Suppressor macrophage (primary cell): ENCODE data around the gene FAM98B.
"Not testable (repeated sequence)": the region's sequence is repeated elsewhere in the genome, so short reads cannot be mapped to it uniquely, and the experiment has no call there.

Experiments
- DNase-seq, 4 experiments: peaks; one replicate each; pipeline ENCODE4 v3.0.0-alpha.2; 2020 to 2022
- total RNA-seq, 17 experiments: gene quantifications; one replicate each; lab custom pipeline; 2026; ENCODE audit warnings: mixed read lengths in 6 of 17, inconsistent platforms in 3 of 17; lab: John Stamatoyannopoulos, UW

Gene FAM98B
- 4.0 to 31.2 (median 11.9) reads per million in 17 experiments for total RNA-seq

DNA sequence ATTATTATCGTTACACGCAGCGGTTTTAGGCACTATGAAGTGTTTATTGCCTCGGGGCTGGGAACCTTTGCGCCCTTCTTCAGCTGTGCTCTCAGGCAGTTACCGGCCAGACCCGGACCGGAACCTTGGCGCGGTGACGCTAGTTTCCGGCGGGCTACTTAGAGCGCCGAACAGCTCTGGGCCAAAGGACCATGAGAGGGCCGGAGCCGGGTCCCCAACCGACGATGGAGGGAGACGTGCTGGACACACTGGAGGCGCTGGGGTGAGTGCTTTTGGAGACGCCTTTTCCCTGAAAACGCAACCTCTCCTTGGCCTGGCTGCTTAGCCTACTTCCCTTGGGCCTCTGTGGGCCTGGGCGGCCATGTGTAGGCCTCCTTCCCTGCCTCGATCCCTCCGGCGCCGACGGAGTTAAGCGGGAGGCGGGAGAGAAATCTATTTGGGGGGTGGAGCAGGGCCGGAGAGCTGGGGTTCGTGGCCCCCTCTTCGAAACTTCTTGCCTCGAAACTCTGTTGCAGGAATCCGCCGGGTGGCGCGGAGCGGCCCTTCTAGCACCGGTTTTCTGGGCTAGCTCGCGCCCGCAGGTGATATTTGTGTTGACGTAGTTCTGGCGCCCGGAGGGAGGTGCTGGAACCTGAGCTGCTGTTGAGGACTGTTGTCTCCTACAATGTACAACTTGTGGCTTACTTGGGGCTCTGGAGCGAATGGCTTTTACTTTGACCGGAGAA is at the start of gene FAM98B:
TSS of gene FAM98B (plus strand) at position 157 of the 725 bp plus-strand sequence. CDS start at position 192, 35 bp downstream.
- peak; percentile 88 to 97 (median 92) for DNase-seq

- DNase-seq: no peak
Measured at GRCh38 chr15:38406436-38406835, 47.5 kb upstream of the FAM98B start.

DNA sequence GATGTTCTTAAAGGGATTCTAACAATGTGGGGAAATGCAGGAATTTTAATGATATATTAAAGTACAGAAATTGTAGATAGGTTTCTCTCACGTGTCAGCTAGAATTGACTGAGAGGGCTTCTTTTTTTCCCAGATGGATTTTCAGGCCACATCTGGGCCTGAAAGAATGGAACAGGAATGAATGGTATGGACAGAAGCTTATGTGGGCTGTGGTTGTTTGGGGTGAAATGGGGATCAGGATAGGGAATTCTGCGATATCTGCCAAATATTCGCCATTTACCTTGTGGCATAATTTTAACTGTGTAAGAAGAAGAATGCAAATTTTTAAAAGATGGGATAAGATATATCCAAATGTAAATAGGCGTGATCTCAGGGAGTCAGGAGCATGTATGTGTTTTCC is 45.4 kb upstream of the FAM98B start:
- no peak for DNase-seq

DNA sequence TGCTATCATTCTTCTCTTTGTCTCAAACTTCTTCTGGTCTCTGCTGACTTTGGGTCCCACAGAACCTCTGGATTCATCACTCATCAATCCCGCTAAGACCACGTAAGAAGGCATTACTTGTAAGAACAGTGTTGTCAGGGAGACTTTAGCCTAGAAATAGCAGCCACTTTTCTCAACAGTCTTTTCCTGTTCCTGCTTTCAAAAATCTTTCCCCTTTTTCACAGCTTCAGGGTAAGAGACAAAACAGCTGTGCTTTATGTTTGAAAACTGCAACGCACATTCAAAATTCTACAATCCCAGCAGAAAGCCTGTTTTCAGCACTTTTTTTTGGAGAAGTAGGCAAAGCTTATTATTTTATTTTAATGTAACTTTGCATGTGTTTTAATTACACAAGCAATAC is 42.0 kb upstream of the FAM98B start:
- DNase-seq: peak; percentile 43 to 83 (median 64)

GRCh38 chr15:38412466-38412865 is 41.5 kb upstream of the FAM98B start:
- DNase-seq: no peak

DNA sequence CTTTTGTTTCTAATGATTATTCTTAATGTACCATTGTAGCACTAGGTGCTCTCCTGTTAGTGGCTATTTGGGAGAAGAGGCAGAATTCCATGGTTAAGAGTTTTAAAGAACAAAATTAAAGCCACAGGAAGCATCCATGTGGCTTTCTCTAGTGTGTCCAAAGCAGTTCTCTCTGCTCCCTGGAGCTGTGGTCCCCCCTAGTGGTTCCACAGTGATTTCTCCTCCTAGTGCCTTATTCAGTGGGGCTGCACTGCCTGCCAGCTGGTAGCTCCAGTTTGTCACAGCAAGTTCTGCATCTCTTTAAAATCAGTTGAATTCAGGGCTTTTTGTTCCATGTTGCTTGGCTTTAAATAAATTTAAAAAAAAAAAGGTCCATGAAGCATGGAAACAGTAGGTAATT is 39.6 kb upstream of the FAM98B start:
- DNase-seq: peak; percentile 70 to 84 (median 82)

DNA sequence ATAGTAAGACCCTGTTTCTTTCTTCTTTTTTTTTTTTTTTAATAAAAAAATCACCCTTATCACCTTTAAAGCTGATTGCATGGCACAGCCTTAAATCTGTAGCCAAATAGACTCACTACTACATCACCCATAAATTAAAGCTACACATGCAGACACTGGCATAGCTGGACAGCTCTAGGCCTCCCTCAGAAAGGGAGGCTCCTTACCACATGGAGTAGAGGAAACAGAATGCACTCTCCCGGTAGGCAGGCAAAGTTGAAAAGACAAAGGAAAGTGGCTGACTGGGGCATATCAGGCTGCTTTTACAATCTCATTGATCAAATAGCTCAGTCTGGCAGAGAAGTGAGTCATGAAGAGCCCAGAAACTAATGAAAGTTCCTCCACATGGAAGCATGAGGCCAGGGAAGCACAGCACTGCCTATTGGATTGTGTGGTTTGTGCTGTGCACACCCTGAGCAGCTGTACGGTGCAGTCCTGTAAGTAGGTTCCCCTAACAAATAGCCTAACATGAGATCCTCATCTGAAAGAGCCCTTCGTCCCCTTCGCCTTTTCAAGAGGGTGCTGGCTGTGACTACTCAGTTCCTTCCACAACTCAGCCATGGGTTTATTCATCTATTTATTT is 32.7 kb upstream of the FAM98B start:
- no peak for DNase-seq

DNA sequence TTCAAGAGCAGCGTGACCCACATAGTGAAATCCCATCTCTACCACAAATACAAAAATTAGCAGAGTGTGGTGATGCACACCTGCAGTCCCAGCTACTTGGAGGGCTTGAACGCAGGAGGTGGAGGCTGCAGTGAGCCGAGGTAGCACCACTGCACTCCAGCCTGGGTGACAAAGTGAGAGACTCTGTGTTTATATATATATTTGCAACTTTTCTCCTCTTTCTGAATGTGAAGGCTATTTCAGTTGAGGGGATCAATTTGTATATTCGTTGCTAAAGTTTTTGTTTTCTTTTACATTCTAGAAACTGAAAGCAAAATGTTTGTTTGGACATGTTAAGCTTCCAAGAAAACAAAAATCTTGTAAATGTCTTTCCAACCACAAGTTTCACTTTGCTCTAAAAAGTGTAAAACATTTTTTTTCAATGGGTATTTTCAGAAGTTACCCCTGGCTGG is 29.8 kb upstream of the FAM98B start:
- DNase-seq: no peak

- no peak for DNase-seq
Measured at GRCh38 chr15:38425269-38425668, 28.7 kb upstream of the FAM98B start.

GRCh38 chr15:38427380-38427779 is 26.5 kb upstream of the FAM98B start:
- DNase-seq: no peak

- DNase-seq: no peak
Measured at GRCh38 chr15:38430106-38430760, 23.7 kb upstream of the FAM98B start.

GRCh38 chr15:38436993-38437392 is 16.9 kb upstream of the FAM98B start:
- no peak for DNase-seq

DNA sequence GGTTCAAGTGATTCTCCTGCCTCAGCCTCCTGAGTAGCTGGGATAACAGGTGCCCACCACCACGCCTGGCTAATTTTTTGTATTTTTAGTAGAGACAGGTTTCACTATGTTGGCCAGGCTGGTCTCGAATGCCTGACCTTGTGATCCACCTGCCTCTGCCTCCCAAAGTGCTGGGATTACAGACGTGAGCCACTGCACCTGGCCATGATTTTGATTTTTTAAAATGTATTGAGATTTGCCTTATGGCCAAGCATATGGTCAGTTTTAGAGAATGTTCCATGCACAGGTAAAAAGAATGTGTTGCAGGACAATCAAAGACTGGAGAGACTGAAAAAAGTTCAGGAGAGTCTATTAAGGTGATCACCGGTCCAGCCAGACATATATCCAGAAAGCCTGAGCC is 16.3 kb upstream of the FAM98B start:
- DNase-seq: not testable (repeated sequence)

- DNase-seq: peak; percentile 72 to 90 (median 86)
Measured at GRCh38 chr15:38438031-38438986, 15.6 kb upstream of the FAM98B start.

DNA sequence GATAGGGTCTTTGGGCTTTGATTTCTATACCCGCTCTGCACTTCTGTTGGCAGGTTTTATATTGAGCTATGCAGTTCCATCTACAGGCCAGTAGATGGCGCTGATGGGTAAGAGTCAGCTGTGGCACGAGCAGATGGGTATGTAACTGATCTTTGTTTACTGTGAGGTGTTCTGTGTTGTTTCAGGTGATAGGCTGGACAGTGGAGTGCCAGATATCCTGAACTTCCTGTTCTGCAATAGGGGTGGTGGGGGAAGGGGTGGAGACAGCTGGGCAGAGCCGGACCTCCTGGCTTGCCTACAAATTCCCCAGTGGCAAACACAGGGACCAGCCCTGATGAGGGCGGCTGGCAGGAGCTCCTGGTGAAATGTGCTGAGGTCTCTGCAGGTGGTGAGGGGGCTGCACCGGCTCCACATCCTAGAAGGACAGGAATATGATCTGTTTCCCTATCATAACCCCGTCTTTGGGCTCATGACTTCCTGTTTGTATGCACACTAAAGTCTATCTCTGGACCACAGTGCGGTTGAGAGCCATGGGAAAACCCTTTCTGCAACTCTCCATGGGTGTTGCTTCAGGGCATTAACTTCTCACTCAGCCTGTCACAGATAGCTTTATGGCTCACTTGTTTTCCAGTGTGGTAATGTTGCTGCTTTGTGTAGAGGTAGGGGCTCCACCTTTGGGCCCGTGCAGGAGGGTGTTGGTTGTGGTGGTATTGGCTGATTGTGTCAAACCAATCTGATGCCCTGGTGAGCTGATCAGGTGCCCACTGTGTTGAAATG is 13.4 kb upstream of the FAM98B start:
- peak; percentile 58 to 73 (median 72) for DNase-seq

DNA sequence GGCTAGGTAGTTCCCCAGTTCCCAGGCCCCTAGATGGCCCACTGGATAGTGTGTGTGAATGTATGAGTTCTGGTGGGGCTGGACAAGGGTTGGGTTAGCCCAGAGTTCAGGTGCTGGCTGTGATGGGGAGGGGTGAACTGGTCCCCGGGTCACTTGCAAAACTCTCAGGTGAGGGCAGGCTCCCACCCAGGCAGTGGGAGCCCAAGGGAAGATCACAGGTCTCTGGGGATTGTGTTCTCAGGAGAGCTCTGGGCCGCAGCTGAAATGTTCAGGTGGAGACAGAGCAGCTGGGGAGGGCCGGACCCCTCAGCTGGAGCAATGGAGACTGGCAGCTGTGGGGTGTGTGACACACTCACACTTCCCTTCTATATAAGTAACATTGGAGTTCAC is 12.8 kb upstream of the FAM98B start:
- DNase-seq: no peak

GRCh38 chr15:38454696-38455090 is 766 bp downstream of the FAM98B start:
- no peak for DNase-seq

DNA sequence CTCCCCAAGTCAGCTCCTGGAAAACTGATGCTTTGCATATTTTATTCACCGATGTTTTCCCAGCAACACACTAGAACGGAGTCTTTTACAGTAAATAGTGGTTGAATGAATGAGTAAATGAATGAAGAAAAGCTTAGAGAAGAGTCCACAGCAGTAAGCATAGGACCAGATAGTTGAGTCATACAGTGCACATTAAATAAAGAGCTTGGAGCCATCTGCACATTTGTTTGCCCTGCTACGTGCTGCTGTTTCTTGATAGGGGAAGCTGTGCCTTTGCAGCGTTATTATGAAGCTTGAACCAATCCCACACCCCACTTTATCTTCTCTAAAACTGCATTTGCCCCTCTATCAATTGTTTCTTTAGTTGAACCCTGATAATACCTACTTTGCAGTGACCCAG is 1.2 kb downstream of the FAM98B start:
- peak in 2 of 4 experiments; percentile 13 to 19 for DNase-seq

GRCh38 chr15:38458646-38459045 is 4.7 kb downstream of the FAM98B start:
- no peak for DNase-seq

GRCh38 chr15:38459480-38459879 is 5.6 kb downstream of the FAM98B start:
- DNase-seq: no peak

GRCh38 chr15:38460543-38460942 is 6.6 kb downstream of the FAM98B start:
- DNase-seq: no peak
